B cell (primary cell): ENCODE data around the gene SRGAP2B.
"Not testable (repeated sequence)": the region's sequence is repeated elsewhere in the genome, so short reads cannot be mapped to it uniquely, and the experiment has no call there.

ENCODE experiments used
- CTCF ChIP-seq: fragments of 200-600 bp; IDR thresholded peaks from one replicate; pipeline ENCODE4 v1.8.0; 2022; ENCODE audit warnings: antibody characterized with exemption, mild to moderate bottlenecking
- EZH2 ChIP-seq: IDR thresholded peaks from 2 replicates; pipeline ENCODE4 v1.6.1; 2012; ENCODE audit warnings: borderline replicate concordance, low read depth, mild to moderate bottlenecking, moderate library complexity, low read length; ENCODE audit not compliant: insufficient read depth, poor library complexity, severe bottlenecking

DNA sequence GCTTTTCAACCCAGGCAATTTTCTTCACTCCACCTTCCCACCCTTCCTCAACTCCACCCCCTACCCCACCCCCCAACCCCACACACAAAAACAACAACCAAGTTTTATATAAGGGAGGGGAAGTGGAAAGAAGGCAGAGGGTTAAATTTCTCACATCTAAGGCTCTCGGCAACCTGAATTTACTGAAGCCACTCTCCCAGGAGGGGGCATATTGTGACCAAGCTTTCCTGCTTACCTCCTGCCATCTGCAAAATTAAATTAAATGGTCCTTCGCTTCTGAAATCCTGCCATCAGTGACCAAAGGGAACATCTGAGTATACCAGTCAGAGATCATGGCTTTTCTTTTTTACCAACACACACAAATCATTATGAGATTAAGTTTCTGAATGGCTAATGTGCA lies 72.9 kb downstream of the SRGAP2B start:
- not testable (repeated sequence) for TF ChIP-seq EZH2, CTCF
